Testis (tissue), 3 donors: Measurements from ENCODE around the gene NSUN2. TPM values are rescaled to one million over a fixed set of nuclear protein-coding genes. Genes with fewer than 3 reads are reported as not detected.

Experiments used
- DNase-seq: peaks from one replicate; pipeline ENCODE4 v3.0.0-alpha.2; 2019
- H3K27ac ChIP-seq, 2 donors: fragments of 200-600 bp; sonication (generic); one replicate each; pipeline ENCODE4 v1.5.1; 2019
- H3K27me3 ChIP-seq: fragments of 200-600 bp; sonication (generic); one replicate; pipeline ENCODE4 v1.5.1; 2019
- H3K36me3 ChIP-seq: fragments of 200-600 bp; sonication (generic); one replicate; pipeline ENCODE4 v1.5.1; 2017; ENCODE audit warnings: low read depth; ENCODE audit errors: missing control alignments
- H3K4me1 ChIP-seq: fragments of 200-600 bp; sonication (generic); one replicate; pipeline ENCODE4 v1.5.1; 2019
- H3K4me3 ChIP-seq, 2 donors: fragments of 200-600 bp; sonication (generic); one replicate each; pipeline ENCODE4 v1.5.1; 2017 to 2019
- H3K9me3 ChIP-seq: fragments of 200-600 bp; sonication (generic); one replicate; pipeline ENCODE4 v1.5.1; 2017
- CTCF ChIP-seq, 3 experiments: fragments of 450-650 bp in 2 of 3; fragments of 200-600 bp in 1 of 3; sonication (generic) in 1 of 3; IDR thresholded peaks; one replicate each; pipeline ENCODE4 v1.5.1; 2016 to 2019; ENCODE audit warnings: antibody characterized with exemption in 3 of 3, mild to moderate bottlenecking in 2 of 3, moderate library complexity in 1 of 3
- POLR2A ChIP-seq: fragments of 450-650 bp; IDR thresholded peaks from one replicate; pipeline ENCODE4 v1.6.1; 2017; ENCODE audit warnings: antibody characterized with exemption, mild to moderate bottlenecking, moderate library complexity
- WGBS, 2 donors: methylation state at CpG; one replicate each; pipeline ENCODE4 v1.1.5; 2018; 5-methylcytosine and 5-hydroxymethylcytosine counted together
- intact Hi-C: fragments of 100-400 bp; cut with DNase I; formaldehyde crosslinking; loops from one replicate; pipeline ENCODE4 v1.15.1; 2023; ENCODE audit warnings: low total_unique reads
- polyA plus RNA-seq: library from polyadenylated mRNA; stranded (reverse); fragments of 350-450 nt; fragmentation: Illumina TruSeq; extraction: RNeasy Lipid Tissue Mini Kit (QIAGEN cat#74804); gene quantifications from one replicate; pipeline ENCODE4 v1.2.3, GENCODE V29; 2014; ENCODE audit warnings: low read depth, low replicate concordance; ENCODE audit not compliant: insufficient read depth
- total RNA-seq, 2 donors: library from RNA; depleted of rRNA; stranded (reverse); fragments of >200 nt; gene quantifications; one replicate each; pipeline ENCODE4 v1.2.3, GENCODE V29; 2016

Gene NSUN2
- total and polyA plus RNA-seq, 3 donors from 2014 or later = 51.6 to 80.1 (median 66.7) TPM

- TF ChIP-seq POLR2A (no peak), CTCF (IDR thresholded peaks at IDR 0.05) (no peak)
- 89 to 90% methylated on average over 11 to 12 of the region's 12 CpGs for WGBS, 2 donors
- no peaks in the 10 kb centered on the region for H3K27me3 ChIP-seq
- no peak overlapping the region for H3K27ac ChIP-seq
- H3K36me3 ChIP-seq = no peaks in the 10 kb centered on the region
- DNase-seq = no peak
- no peaks in the 10 kb centered on the region for H3K4me1 ChIP-seq
- intact Hi-C loops = no loop called here
- no peak overlapping the region for H3K4me3 ChIP-seq
- no peaks in the 10 kb centered on the region for H3K9me3 ChIP-seq
Measured at GRCh38 chr5:6591671-6592288, 41.1 kb downstream of the NSUN2 start.

DNA sequence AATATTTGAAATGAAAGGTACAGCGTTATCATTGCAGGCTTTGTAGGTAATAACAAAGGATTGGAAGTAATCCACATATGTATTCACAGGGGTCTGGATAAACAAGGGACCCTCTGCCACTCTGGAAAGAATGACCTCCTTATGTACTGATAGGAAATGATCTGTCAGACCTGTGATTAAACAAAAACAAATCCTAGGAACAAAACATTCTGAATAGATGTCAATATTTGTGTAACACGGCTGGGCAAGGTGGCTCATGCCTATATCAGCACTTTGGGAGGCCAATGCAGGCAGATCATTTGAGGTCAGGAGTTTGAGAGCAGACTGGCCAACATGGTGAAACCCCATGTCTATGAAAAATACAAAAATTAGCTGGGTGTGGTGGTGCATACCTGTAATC lies 42.3 kb downstream of the NSUN2 start:
- Histone ChIP-seq H3K4me3 (no peak overlapping the region), H3K36me3 (no peaks in the 10 kb centered on the region), H3K27ac (no peak overlapping the region), H3K9me3 (no peaks in the 10 kb centered on the region), H3K27me3 (no peaks in the 10 kb centered on the region), H3K4me1 (no peaks in the 10 kb centered on the region)
- intact Hi-C loops = no loop called here
- DNase-seq = no peak
- WGBS, 2 donors = 77 to 85% methylated on average over 2 of the region's 2 CpGs
- TF ChIP-seq CTCF (IDR thresholded peaks at IDR 0.05) = no peak
- TF ChIP-seq POLR2A = no peak

- no peak overlapping the region for H3K4me3 ChIP-seq
- TF ChIP-seq POLR2A = no peak
- TF ChIP-seq CTCF (IDR thresholded peaks at IDR 0.05) = no peak
- H3K27ac ChIP-seq = no peak overlapping the region
- peak; percentile 38 for DNase-seq
- intact Hi-C loops = no loop called here
- H3K27me3 ChIP-seq = no peaks in the 10 kb centered on the region
- H3K36me3 ChIP-seq = no peaks in the 10 kb centered on the region
- H3K4me1 ChIP-seq = peaks cover 4% of the 10 kb centered on the region
- H3K9me3 ChIP-seq = no peaks in the 10 kb centered on the region
- WGBS, 2 donors = 60 to 66% methylated on average over 9 of the region's 9 CpGs
Measured at GRCh38 chr5:6587171-6587570, 45.7 kb downstream of the NSUN2 start.

- Histone ChIP-seq H3K27me3 (no peaks in the 10 kb centered on the region), H3K4me3 (no peak overlapping the region), H3K4me1 (peaks cover 4% of the 10 kb centered on the region), H3K36me3 (no peaks in the 10 kb centered on the region), H3K9me3 (no peaks in the 10 kb centered on the region), H3K27ac (no peak overlapping the region)
- DNase-seq = no peak
- no peak for TF ChIP-seq POLR2A
- intact Hi-C loops = no loop called here
- WGBS, 2 donors = 89 to 93% methylated on average over 5 of the region's 5 CpGs
Measured at GRCh38 chr5:6586647-6587042, 46.2 kb downstream of the NSUN2 start.

GRCh38 chr5:6585939-6586646 lies 46.8 kb downstream of the NSUN2 start:
- no peak overlapping the region for H3K4me3 ChIP-seq
- intact Hi-C loops = no loop called here
- no peak for TF ChIP-seq CTCF (IDR thresholded peaks at IDR 0.05)
- no peak for TF ChIP-seq POLR2A
- H3K27me3 ChIP-seq = no peaks in the 10 kb centered on the region
- 87 to 90% methylated on average over 15 of the region's 15 CpGs for WGBS, 2 donors
- H3K27ac ChIP-seq = no peak overlapping the region
- DNase-seq = no peak
- H3K4me1 ChIP-seq = peaks cover 4% of the 10 kb centered on the region
- H3K36me3 ChIP-seq = no peaks in the 10 kb centered on the region
- no peaks in the 10 kb centered on the region for H3K9me3 ChIP-seq
